ENCODE results near the gene MBLAC1.
A peak's percentile ranks its signal among the peaks of the same experiment; 100 is the strongest.

Gene MBLAC1

GRCh38 chr7:100105534-100105933 is 21.2 kb upstream of the MBLAC1 start:
- no peaks in the 10 kb centered on the region for H3K9me3 Mint-ChIP-seq
- H3K27ac Mint-ChIP-seq = no peak overlapping the region
- no peaks in the 10 kb centered on the region for H3K27me3 Mint-ChIP-seq
- peaks cover 20% of the 10 kb centered on the region for H3K4me1 Mint-ChIP-seq (ENCODE audit: low read depth)
- H3K4me3 Mint-ChIP-seq = no peak overlapping the region
- intact Hi-C loops (cut with micrococcal nuclease) = no loop called here
- H3K36me3 Mint-ChIP-seq (ENCODE audit: low read depth) = peaks cover 87% of the 10 kb centered on the region

GRCh38 chr7:100106633-100107032 is 20.1 kb upstream of the MBLAC1 start:
- Mint-ChIP-seq H3K27me3 (no peaks in the 10 kb centered on the region), H3K9me3 (no peaks in the 10 kb centered on the region), H3K36me3 (ENCODE audit: low read depth) (peaks cover 90% of the 10 kb centered on the region), H3K4me3 (no peak overlapping the region), H3K4me1 (ENCODE audit: low read depth) (peaks cover 20% of the 10 kb centered on the region), H3K27ac (peak overlapping the region; percentile 15)
- intact Hi-C loops (cut with micrococcal nuclease) = no loop called here

GRCh38 chr7:100107125-100107737 is 19.5 kb upstream of the MBLAC1 start:
- Mint-ChIP-seq H3K36me3 (ENCODE audit: low read depth) (peaks cover 93% of the 10 kb centered on the region), H3K27me3 (no peaks in the 10 kb centered on the region), H3K27ac (no peak overlapping the region), H3K4me1 (ENCODE audit: low read depth) (peaks cover 20% of the 10 kb centered on the region), H3K4me3 (no peak overlapping the region), H3K9me3 (no peaks in the 10 kb centered on the region)
- intact Hi-C loops (cut with micrococcal nuclease) = no loop called here

GRCh38 chr7:100107890-100108289 is 18.9 kb upstream of the MBLAC1 start:
- H3K27me3 Mint-ChIP-seq = no peaks in the 10 kb centered on the region
- no peak overlapping the region for H3K27ac Mint-ChIP-seq
- peaks cover 19% of the 10 kb centered on the region for H3K4me1 Mint-ChIP-seq (ENCODE audit: low read depth)
- peaks cover 100% of the 10 kb centered on the region for H3K36me3 Mint-ChIP-seq (ENCODE audit: low read depth)
- H3K9me3 Mint-ChIP-seq = no peaks in the 10 kb centered on the region
- intact Hi-C loops (cut with micrococcal nuclease) = no loop called here
- no peak overlapping the region for H3K4me3 Mint-ChIP-seq

GRCh38 chr7:100109521-100110163 is 17.1 kb upstream of the MBLAC1 start:
- Mint-ChIP-seq H3K27ac (no peak overlapping the region), H3K4me3 (no peak overlapping the region), H3K9me3 (no peaks in the 10 kb centered on the region), H3K4me1 (ENCODE audit: low read depth) (peaks cover 26% of the 10 kb centered on the region), H3K27me3 (no peaks in the 10 kb centered on the region), H3K36me3 (ENCODE audit: low read depth) (peaks cover 100% of the 10 kb centered on the region)
- intact Hi-C loops (cut with micrococcal nuclease) = no loop called here

GRCh38 chr7:100111156-100111555 is 15.6 kb upstream of the MBLAC1 start:
- Mint-ChIP-seq H3K27me3 (no peaks in the 10 kb centered on the region), H3K4me1 (ENCODE audit: low read depth) (peaks cover 26% of the 10 kb centered on the region), H3K4me3 (no peak overlapping the region), H3K9me3 (no peaks in the 10 kb centered on the region), H3K36me3 (ENCODE audit: low read depth) (peaks cover 96% of the 10 kb centered on the region), H3K27ac (no peak overlapping the region)
- intact Hi-C loops (cut with micrococcal nuclease) = no loop called here

- Mint-ChIP-seq H3K4me1 (ENCODE audit: low read depth) (peaks cover 27% of the 10 kb centered on the region), H3K9me3 (no peaks in the 10 kb centered on the region), H3K4me3 (no peak overlapping the region), H3K36me3 (ENCODE audit: low read depth) (peaks cover 88% of the 10 kb centered on the region), H3K27me3 (no peaks in the 10 kb centered on the region), H3K27ac (no peak overlapping the region)
- intact Hi-C loops (cut with micrococcal nuclease) = no loop called here
These were observed 14.9 kb upstream of the MBLAC1 start for GRCh38 chr7:100111914-100112313.

- peaks cover 35% of the 10 kb centered on the region for H3K4me1 Mint-ChIP-seq (ENCODE audit: low read depth)
- intact Hi-C loops (cut with micrococcal nuclease) = no loop called here
- H3K36me3 Mint-ChIP-seq (ENCODE audit: low read depth) = peaks cover 70% of the 10 kb centered on the region
- no peak overlapping the region for H3K27ac Mint-ChIP-seq
- no peaks in the 10 kb centered on the region for H3K27me3 Mint-ChIP-seq
- no peaks in the 10 kb centered on the region for H3K9me3 Mint-ChIP-seq
- no peak overlapping the region for H3K4me3 Mint-ChIP-seq
These were observed 11.7 kb upstream of the MBLAC1 start for GRCh38 chr7:100115026-100115425.

- Mint-ChIP-seq H3K9me3 (no peaks in the 10 kb centered on the region), H3K27ac (peak overlapping the region; percentile 97), H3K4me1 (ENCODE audit: low read depth) (peaks cover 44% of the 10 kb centered on the region), H3K36me3 (ENCODE audit: low read depth) (peaks cover 43% of the 10 kb centered on the region), H3K27me3 (no peaks in the 10 kb centered on the region), H3K4me3 (peak overlapping the region; percentile 100)
- intact Hi-C loops (cut with micrococcal nuclease) = loop anchor here (1.0 to 2.0 kb wide), 2 partner anchors 9 to 18 kb away; partner anchors contain the start of genes AP4M1 and MCM7
These were observed 8.2 kb upstream of the MBLAC1 start for GRCh38 chr7:100118388-100119071.

GRCh38 chr7:100119072-100119969 is 7.4 kb upstream of the MBLAC1 start, which contains the start of the genes CNPY4 and TAF6:
CNPY4 (plus strand) TSS chr7:100119634; CDS start chr7:100119745, 111 bp downstream.
TAF6 (minus strand) TSS chr7:100119358; CDS start chr7:100114209, 5,149 bp downstream.
- H3K27me3 Mint-ChIP-seq = no peaks in the 10 kb centered on the region
- no peaks in the 10 kb centered on the region for H3K9me3 Mint-ChIP-seq
- intact Hi-C loops (cut with micrococcal nuclease) = loop anchor here (1.0 to 2.0 kb wide), 2 partner anchors 8 to 19 kb away; partner anchors contain the start of genes AP4M1 and MCM7
- H3K4me1 Mint-ChIP-seq (ENCODE audit: low read depth) = peaks cover 46% of the 10 kb centered on the region
- H3K4me3 Mint-ChIP-seq = peak within 1 kb of the TSS; percentile 100
- peaks cover 35% of the 10 kb centered on the region for H3K36me3 Mint-ChIP-seq (ENCODE audit: low read depth)
- H3K27ac Mint-ChIP-seq = peak within 1 kb of the TSS; percentile 97

GRCh38 chr7:100119970-100120732 is 6.6 kb upstream of the MBLAC1 start:
- Mint-ChIP-seq H3K9me3 (no peaks in the 10 kb centered on the region), H3K4me1 (ENCODE audit: low read depth) (peaks cover 55% of the 10 kb centered on the region), H3K4me3 (peak overlapping the region; percentile 100), H3K36me3 (ENCODE audit: low read depth) (peaks cover 27% of the 10 kb centered on the region), H3K27me3 (no peaks in the 10 kb centered on the region), H3K27ac (peak overlapping the region; percentile 97)
- intact Hi-C loops (cut with micrococcal nuclease) = loop anchor here (1.0 to 2.0 kb wide), 2 partner anchors 7 to 19 kb away; partner anchors contain the start of genes AP4M1 and MCM7

GRCh38 chr7:100120733-100121036 is 6.1 kb upstream of the MBLAC1 start:
- H3K4me3 Mint-ChIP-seq = peak overlapping the region; percentile 100
- no peaks in the 10 kb centered on the region for H3K27me3 Mint-ChIP-seq
- peaks cover 22% of the 10 kb centered on the region for H3K36me3 Mint-ChIP-seq (ENCODE audit: low read depth)
- peaks cover 60% of the 10 kb centered on the region for H3K4me1 Mint-ChIP-seq (ENCODE audit: low read depth)
- intact Hi-C loops (cut with micrococcal nuclease) = no loop called here
- H3K9me3 Mint-ChIP-seq = no peaks in the 10 kb centered on the region
- H3K27ac Mint-ChIP-seq = peak overlapping the region; percentile 97

GRCh38 chr7:100122067-100122466 is 4.7 kb upstream of the MBLAC1 start:
- H3K27me3 Mint-ChIP-seq = no peaks in the 10 kb centered on the region
- intact Hi-C loops (cut with micrococcal nuclease) = no loop called here
- H3K4me3 Mint-ChIP-seq = no peak overlapping the region
- H3K4me1 Mint-ChIP-seq (ENCODE audit: low read depth) = peaks cover 64% of the 10 kb centered on the region
- H3K36me3 Mint-ChIP-seq (ENCODE audit: low read depth) = peaks cover 31% of the 10 kb centered on the region
- H3K9me3 Mint-ChIP-seq = no peaks in the 10 kb centered on the region
- peak overlapping the region; percentile 35 for H3K27ac Mint-ChIP-seq
